WTC11 (cell line): ENCODE data around the gene ACADL. TPM values are rescaled to one million over a fixed set of nuclear protein-coding genes. Genes with fewer than 3 reads are reported as not detected.
A peak's percentile ranks its signal among the peaks of the same experiment; 100 is the strongest.

Experiments
- ATF1 ChIP-seq: sonication (generic); formaldehyde crosslinking; IDR thresholded peaks from 2 replicates; pipeline ENCODE4 v1.8.1; 2023; ENCODE audit warnings: mild to moderate bottlenecking, moderate library complexity, missing genetic modification reagents
- CBFB ChIP-seq: sonication (generic); formaldehyde crosslinking; IDR thresholded peaks from 2 replicates; pipeline ENCODE4 v1.8.1; 2022; ENCODE audit warnings: mild to moderate bottlenecking, low read depth, missing genetic modification reagents
- EMX1 ChIP-seq: fragments of 250-450 bp; sonication (Bioruptor Pico); IDR thresholded peaks from 2 replicates; pipeline ENCODE4 v1.8.0; 2021; ENCODE audit warnings: mild to moderate bottlenecking
- FOXK1 ChIP-seq: sonication (generic); formaldehyde crosslinking; IDR thresholded peaks from 2 replicates; pipeline ENCODE4 v1.8.0; 2022; ENCODE audit warnings: mild to moderate bottlenecking, moderate library complexity, missing genetic modification reagents
- FOXP1 ChIP-seq: sonication (generic); formaldehyde crosslinking; IDR thresholded peaks from 2 replicates; pipeline ENCODE4 v1.8.0; 2022; ENCODE audit warnings: missing genetic modification reagents, mild to moderate bottlenecking, moderate library complexity, borderline replicate concordance
- FOXP4 ChIP-seq: sonication (generic); formaldehyde crosslinking; IDR thresholded peaks from 2 replicates; pipeline ENCODE4 v1.8.0; 2022; ENCODE audit warnings: mild to moderate bottlenecking, missing genetic modification reagents
- GABPB1 ChIP-seq: sonication (generic); formaldehyde crosslinking; IDR thresholded peaks from 2 replicates; pipeline ENCODE4 v1.8.1; 2023; ENCODE audit warnings: mild to moderate bottlenecking, missing genetic modification reagents
- GTF2I ChIP-seq: fragments of 250-450 bp; sonication (Bioruptor Pico); conservative IDR thresholded peaks from 2 replicates; pipeline ENCODE4 v1.4.0; 2021; ENCODE audit warnings: mild to moderate bottlenecking
- JUN ChIP-seq: sonication (generic); formaldehyde crosslinking; IDR thresholded peaks from 2 replicates; pipeline ENCODE4 v1.8.0; 2023; ENCODE audit warnings: mild to moderate bottlenecking, missing genetic modification reagents
- KAT7 ChIP-seq: sonication (generic); formaldehyde crosslinking; IDR thresholded peaks from 2 replicates; pipeline ENCODE4 v1.8.1; 2023; ENCODE audit warnings: missing genetic modification reagents, mild to moderate bottlenecking, borderline replicate concordance
- MAX ChIP-seq: sonication (generic); formaldehyde crosslinking; IDR thresholded peaks from 2 replicates; pipeline ENCODE4 v1.8.0; 2022; ENCODE audit warnings: mild to moderate bottlenecking, missing genetic modification reagents
- NR3C1 ChIP-seq: sonication (generic); formaldehyde crosslinking; conservative IDR thresholded peaks from 2 replicates; pipeline ENCODE4 v1.8.1; 2023; ENCODE audit warnings: low read depth, mild to moderate bottlenecking, missing genetic modification reagents
- SMAD3 ChIP-seq: sonication (generic); formaldehyde crosslinking; IDR thresholded peaks from 2 replicates; pipeline ENCODE4 v1.8.0; 2022; ENCODE audit warnings: missing genetic modification reagents, mild to moderate bottlenecking, borderline replicate concordance
- SMAD4 ChIP-seq: sonication (generic); formaldehyde crosslinking; IDR thresholded peaks from 2 replicates; pipeline ENCODE4 v1.8.0; 2022; ENCODE audit warnings: mild to moderate bottlenecking, missing genetic modification reagents
- TP53 ChIP-seq: sonication (generic); formaldehyde crosslinking; IDR thresholded peaks from 2 replicates; pipeline ENCODE4 v1.8.1; 2023; ENCODE audit warnings: mild to moderate bottlenecking, missing genetic modification reagents
- USF2 ChIP-seq: sonication (generic); formaldehyde crosslinking; IDR thresholded peaks from 2 replicates; pipeline ENCODE4 v1.8.1; 2023; ENCODE audit warnings: mild to moderate bottlenecking, missing genetic modification reagents, moderate library complexity
- ZBTB21 ChIP-seq: sonication (generic); formaldehyde crosslinking; IDR thresholded peaks from 2 replicates; pipeline ENCODE4 v1.8.1; 2023; ENCODE audit warnings: mild to moderate bottlenecking, missing genetic modification reagents, borderline replicate concordance
- total RNA-seq: library from RNA; stranded (reverse); gene quantifications from 3 replicates; pipeline ENCODE4 v1.2.3, GENCODE V29; 2021
- TF ChIP-seq, protein P1 (sequence below): fragments of 250-450 bp; sonication (Bioruptor Pico); IDR thresholded peaks from 2 replicates; pipeline ENCODE4 v1.8.0; 2021; ENCODE audit warnings: mild to moderate bottlenecking
- TF ChIP-seq, protein P2 (sequence below): sonication (generic); formaldehyde crosslinking; IDR thresholded peaks from 2 replicates; pipeline ENCODE4 v1.8.0; 2022; ENCODE audit warnings: missing genetic modification reagents
- TF ChIP-seq, protein P3 (sequence below): sonication (generic); formaldehyde crosslinking; IDR thresholded peaks from 2 replicates; pipeline ENCODE4 v1.8.0; 2022; ENCODE audit warnings: mild to moderate bottlenecking, missing genetic modification reagents
- TF ChIP-seq, protein P4 (sequence below): sonication (generic); formaldehyde crosslinking; IDR thresholded peaks from 2 replicates; pipeline ENCODE4 v1.8.1; 2023; ENCODE audit warnings: mild to moderate bottlenecking, missing genetic modification reagents, borderline replicate concordance

Gene ACADL
- total RNA-seq, 1 experiment from 2014 or later: 0.42 TPM

DNA sequence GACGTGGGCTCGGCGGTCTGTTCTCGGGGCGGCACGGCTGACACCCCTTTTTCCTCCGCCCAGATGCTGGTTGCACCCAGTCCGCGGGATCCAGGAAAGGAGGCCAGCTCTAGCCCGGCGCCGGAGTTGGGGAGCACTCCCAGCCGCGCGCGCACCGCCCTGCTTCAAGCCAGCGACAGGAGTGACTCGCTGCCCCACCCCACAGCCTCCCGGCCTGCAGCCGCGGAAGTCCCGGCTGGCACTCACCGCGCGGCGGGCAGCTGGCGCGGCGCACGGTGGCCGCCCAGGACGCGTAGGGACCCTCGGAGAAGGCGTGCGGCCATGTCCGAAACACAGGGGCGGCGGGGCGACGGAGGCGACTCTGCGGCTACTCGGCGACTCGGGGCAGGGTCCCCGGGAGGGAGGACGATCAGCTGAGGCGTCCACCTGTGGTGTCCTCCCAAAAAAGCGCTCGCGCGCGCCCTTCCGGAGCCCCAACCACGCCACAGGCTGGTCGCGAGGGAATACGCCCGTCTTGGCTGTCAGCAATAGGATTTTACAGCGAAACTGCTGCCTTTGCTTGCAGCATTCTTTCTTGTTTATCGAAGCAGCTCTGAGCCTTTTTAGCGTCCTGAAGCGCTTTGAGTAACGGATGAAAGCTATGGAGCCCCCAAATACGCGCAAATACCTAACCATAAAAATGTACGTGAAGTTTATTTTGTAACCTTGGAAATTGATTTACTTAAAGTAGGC, at the start of gene ACADL (continued):
- TF ChIP-seq EMX1 (CRISPR knock-in tag) (no peak), ATF1 (CRISPR knock-in tag) (no peak), SMAD3 (CRISPR knock-in tag) (0 out of 2 replicates have a peak, but pooled peaks have one; percentile 28), CBFB (CRISPR knock-in tag) (no peak), FOXK1 (CRISPR knock-in tag) (peak; percentile 44; the same call in 1 of the 2 replicates), USF2 (CRISPR knock-in tag) (no peak), SMAD4 (0 out of 2 replicates have a peak, but pooled peaks have one; percentile 16), FOXP4 (CRISPR knock-in tag) (peak; percentile 67), FOXP1 (CRISPR knock-in tag) (peak; percentile 60; the same call in 1 of the 2 replicates), GABPB1 (0 out of 2 replicates have a peak, but pooled peaks have one; percentile 34), GTF2I (CRISPR knock-in tag) (no peak), JUN (CRISPR knock-in tag) (peak; percentile 61; the same call in 1 of the 2 replicates), KAT7 (CRISPR knock-in tag) (peak; percentile 86; the same call in 1 of the 2 replicates), TP53 (CRISPR knock-in tag) (no peak; the same call in 1 of the 2 replicates), MAX (CRISPR knock-in tag) (peak; percentile 68), ZBTB21 (CRISPR knock-in tag) (peak; percentile 66; the same call in 1 of the 2 replicates), NR3C1 (peak; percentile 72; the same call in 1 of the 2 replicates)
- TF ChIP-seq, protein P1, sequence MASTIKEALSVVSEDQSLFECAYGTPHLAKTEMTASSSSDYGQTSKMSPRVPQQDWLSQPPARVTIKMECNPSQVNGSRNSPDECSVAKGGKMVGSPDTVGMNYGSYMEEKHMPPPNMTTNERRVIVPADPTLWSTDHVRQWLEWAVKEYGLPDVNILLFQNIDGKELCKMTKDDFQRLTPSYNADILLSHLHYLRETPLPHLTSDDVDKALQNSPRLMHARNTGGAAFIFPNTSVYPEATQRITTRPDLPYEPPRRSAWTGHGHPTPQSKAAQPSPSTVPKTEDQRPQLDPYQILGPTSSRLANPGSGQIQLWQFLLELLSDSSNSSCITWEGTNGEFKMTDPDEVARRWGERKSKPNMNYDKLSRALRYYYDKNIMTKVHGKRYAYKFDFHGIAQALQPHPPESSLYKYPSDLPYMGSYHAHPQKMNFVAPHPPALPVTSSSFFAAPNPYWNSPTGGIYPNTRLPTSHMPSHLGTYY (CRISPR knock-in tag): no peak
- TF ChIP-seq, protein P2, sequence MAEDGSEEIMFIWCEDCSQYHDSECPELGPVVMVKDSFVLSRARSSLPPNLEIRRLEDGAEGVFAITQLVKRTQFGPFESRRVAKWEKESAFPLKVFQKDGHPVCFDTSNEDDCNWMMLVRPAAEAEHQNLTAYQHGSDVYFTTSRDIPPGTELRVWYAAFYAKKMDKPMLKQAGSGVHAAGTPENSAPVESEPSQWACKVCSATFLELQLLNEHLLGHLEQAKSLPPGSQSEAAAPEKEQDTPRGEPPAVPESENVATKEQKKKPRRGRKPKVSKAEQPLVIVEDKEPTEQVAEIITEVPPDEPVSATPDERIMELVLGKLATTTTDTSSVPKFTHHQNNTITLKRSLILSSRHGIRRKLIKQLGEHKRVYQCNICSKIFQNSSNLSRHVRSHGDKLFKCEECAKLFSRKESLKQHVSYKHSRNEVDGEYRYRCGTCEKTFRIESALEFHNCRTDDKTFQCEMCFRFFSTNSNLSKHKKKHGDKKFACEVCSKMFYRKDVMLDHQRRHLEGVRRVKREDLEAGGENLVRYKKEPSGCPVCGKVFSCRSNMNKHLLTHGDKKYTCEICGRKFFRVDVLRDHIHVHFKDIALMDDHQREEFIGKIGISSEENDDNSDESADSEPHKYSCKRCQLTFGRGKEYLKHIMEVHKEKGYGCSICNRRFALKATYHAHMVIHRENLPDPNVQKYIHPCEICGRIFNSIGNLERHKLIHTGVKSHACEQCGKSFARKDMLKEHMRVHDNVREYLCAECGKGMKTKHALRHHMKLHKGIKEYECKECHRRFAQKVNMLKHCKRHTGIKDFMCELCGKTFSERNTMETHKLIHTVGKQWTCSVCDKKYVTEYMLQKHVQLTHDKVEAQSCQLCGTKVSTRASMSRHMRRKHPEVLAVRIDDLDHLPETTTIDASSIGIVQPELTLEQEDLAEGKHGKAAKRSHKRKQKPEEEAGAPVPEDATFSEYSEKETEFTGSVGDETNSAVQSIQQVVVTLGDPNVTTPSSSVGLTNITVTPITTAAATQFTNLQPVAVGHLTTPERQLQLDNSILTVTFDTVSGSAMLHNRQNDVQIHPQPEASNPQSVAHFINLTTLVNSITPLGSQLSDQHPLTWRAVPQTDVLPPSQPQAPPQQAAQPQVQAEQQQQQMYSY: peak; percentile 11; the same call in 1 of the 2 replicates
- TF ChIP-seq, protein P3, sequence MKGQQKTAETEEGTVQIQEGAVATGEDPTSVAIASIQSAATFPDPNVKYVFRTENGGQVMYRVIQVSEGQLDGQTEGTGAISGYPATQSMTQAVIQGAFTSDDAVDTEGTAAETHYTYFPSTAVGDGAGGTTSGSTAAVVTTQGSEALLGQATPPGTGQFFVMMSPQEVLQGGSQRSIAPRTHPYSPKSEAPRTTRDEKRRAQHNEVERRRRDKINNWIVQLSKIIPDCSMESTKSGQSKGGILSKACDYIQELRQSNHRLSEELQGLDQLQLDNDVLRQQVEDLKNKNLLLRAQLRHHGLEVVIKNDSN (CRISPR knock-in tag): peak; percentile 38; the same call in 1 of the 2 replicates
- TF ChIP-seq, protein P4, sequence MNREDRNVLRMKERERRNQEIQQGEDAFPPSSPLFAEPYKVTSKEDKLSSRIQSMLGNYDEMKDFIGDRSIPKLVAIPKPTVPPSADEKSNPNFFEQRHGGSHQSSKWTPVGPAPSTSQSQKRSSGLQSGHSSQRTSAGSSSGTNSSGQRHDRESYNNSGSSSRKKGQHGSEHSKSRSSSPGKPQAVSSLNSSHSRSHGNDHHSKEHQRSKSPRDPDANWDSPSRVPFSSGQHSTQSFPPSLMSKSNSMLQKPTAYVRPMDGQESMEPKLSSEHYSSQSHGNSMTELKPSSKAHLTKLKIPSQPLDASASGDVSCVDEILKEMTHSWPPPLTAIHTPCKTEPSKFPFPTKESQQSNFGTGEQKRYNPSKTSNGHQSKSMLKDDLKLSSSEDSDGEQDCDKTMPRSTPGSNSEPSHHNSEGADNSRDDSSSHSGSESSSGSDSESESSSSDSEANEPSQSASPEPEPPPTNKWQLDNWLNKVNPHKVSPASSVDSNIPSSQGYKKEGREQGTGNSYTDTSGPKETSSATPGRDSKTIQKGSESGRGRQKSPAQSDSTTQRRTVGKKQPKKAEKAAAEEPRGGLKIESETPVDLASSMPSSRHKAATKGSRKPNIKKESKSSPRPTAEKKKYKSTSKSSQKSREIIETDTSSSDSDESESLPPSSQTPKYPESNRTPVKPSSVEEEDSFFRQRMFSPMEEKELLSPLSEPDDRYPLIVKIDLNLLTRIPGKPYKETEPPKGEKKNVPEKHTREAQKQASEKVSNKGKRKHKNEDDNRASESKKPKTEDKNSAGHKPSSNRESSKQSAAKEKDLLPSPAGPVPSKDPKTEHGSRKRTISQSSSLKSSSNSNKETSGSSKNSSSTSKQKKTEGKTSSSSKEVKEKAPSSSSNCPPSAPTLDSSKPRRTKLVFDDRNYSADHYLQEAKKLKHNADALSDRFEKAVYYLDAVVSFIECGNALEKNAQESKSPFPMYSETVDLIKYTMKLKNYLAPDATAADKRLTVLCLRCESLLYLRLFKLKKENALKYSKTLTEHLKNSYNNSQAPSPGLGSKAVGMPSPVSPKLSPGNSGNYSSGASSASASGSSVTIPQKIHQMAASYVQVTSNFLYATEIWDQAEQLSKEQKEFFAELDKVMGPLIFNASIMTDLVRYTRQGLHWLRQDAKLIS (CRISPR knock-in tag): 0 out of 2 replicates have a peak, but pooled peaks have one; percentile 50
